Body of pancreas (tissue), 4 donors: ENCODE results near the gene RNFT2. TPM values are rescaled to one million over a fixed set of nuclear protein-coding genes. Genes with fewer than 3 reads are reported as not detected.
A peak's percentile ranks its signal among the peaks of the same experiment; 100 is the strongest.

Source experiments
- ATAC-seq: fragments of 150-250 bp; one replicate; pipeline ENCODE4 v1.9.1; 2016
- DNase-seq, 4 donors: peaks; one replicate each; pipeline ENCODE4 v3.0.0-alpha.2; 2019
- H3K27ac ChIP-seq, 4 donors: fragments of 200-600 bp; sonication (generic); 1 replicate in 3 of 4; 2 replicates in 1 of 4; pipeline versions ENCODE4 v1.5.1 to v1.6.1; 2016 to 2019; ENCODE audit warnings: mild to moderate bottlenecking in 1 of 4, mixed read lengths in 1 of 4, moderate library complexity in 1 of 4
- H3K27me3 ChIP-seq, 2 donors: fragments of 200-600 bp; sonication (generic); one replicate each; pipeline ENCODE4 v1.6.0; 2016; ENCODE audit warnings: mild to moderate bottlenecking in 1 of 2
- H3K36me3 ChIP-seq, 2 donors: fragments of 200-600 bp; sonication (generic); replicated peaks in 1 of 2; 2 replicates each; pipeline ENCODE4 v1.5.1; 2016; ENCODE audit warnings: low read depth in 2 of 2; ENCODE audit not compliant: insufficient read depth in 1 of 2
- H3K4me1 ChIP-seq: fragments of 200-600 bp; sonication (generic); one replicate; pipeline ENCODE4 v1.6.0; 2016
- H3K4me3 ChIP-seq, 2 donors: fragments of 200-600 bp; sonication (generic); 1 replicate in 1 of 2; 2 replicates in 1 of 2; pipeline ENCODE4 v1.5.1; 2016 to 2019
- H3K9me3 ChIP-seq, 3 donors: fragments of 200-600 bp; sonication (generic); 1 replicate in 2 of 3; 2 replicates in 1 of 3; pipeline ENCODE4 v1.5.1; 2016
- POLR2A ChIP-seq, 3 donors: fragments of 450-650 bp; IDR thresholded peaks; one replicate each; pipeline ENCODE4 v1.6.1; 2016; ENCODE audit warnings: antibody characterized with exemption in 3 of 3, mild to moderate bottlenecking in 2 of 3
- WGBS, 2 donors: methylation state at CpG; one replicate each; pipeline ENCODE4 v1.1.5; 2017; 5-methylcytosine and 5-hydroxymethylcytosine counted together
- intact Hi-C: fragments of 100-400 bp; cut with DNase I; formaldehyde crosslinking; loops from one replicate; pipeline ENCODE4 v1.15.1; 2023
- total RNA-seq, 2 donors: library from RNA; depleted of rRNA; stranded (reverse); fragments of >200 nt; gene quantifications; one replicate each; pipeline ENCODE4 v1.1.0, GENCODE V29; 2016
- TF ChIP-seq, protein P1 (sequence below), 7 experiments: fragments of 450-650 bp in 4 of 7; fragments of 200-600 bp in 3 of 7; sonication (generic) in 3 of 7; IDR thresholded peaks; one replicate each; pipeline ENCODE4 v1.5.1; 2016 to 2019; ENCODE audit warnings: antibody characterized with exemption in 7 of 7

The RNFT2 gene
- total RNA-seq, 2 donors from 2014 or later = 1.3 to 1.6 TPM

DNA sequence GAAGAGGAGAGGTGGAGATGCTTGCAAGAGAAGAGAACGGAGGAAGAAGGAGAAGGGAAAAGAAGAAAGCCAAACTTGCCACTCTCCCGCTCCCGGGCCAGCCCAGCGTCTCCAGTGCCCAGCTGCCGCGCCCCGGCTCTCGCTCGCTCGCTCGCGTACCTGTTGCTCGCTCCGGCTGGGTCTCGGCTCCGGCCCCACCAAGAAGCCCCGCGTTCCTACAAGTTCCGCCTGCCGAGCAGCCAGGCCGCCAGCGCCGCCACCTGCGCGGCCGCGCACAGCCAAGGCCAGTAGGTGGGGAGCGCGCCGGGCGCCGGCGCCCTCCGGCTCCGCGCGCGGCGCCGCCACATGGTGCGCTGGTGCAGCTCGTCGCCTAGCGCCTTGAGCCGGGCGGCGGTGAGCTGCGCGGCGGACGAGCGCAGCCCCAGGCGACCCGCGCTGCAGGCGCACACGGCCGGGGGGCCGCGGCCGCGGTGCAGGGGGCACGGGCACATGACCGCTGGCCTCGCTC is 142.8 kb downstream of the RNFT2 start:
- Histone ChIP-seq H3K27me3 (peaks cover 0 to 48% of the 10 kb centered on the region in 2 donors), H3K4me1 (peaks cover 35% of the 10 kb centered on the region), H3K36me3 (no peaks in the 10 kb centered on the region), H3K27ac (no peak overlapping the region), H3K9me3 (no peaks in the 10 kb centered on the region), H3K4me3 (no peak overlapping the region)
- TF ChIP-seq POLR2A (IDR thresholded peaks at IDR 0.05) = no peak
- TF ChIP-seq, protein P1, sequence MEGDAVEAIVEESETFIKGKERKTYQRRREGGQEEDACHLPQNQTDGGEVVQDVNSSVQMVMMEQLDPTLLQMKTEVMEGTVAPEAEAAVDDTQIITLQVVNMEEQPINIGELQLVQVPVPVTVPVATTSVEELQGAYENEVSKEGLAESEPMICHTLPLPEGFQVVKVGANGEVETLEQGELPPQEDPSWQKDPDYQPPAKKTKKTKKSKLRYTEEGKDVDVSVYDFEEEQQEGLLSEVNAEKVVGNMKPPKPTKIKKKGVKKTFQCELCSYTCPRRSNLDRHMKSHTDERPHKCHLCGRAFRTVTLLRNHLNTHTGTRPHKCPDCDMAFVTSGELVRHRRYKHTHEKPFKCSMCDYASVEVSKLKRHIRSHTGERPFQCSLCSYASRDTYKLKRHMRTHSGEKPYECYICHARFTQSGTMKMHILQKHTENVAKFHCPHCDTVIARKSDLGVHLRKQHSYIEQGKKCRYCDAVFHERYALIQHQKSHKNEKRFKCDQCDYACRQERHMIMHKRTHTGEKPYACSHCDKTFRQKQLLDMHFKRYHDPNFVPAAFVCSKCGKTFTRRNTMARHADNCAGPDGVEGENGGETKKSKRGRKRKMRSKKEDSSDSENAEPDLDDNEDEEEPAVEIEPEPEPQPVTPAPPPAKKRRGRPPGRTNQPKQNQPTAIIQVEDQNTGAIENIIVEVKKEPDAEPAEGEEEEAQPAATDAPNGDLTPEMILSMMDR (IDR thresholded peaks at IDR 0.05) = peak in 2 of 7 experiments; percentile 23 to 47
- ATAC-seq = peak; percentile 81
- DNase-seq = peak; percentile 29 to 68 (median 32)
- 0 to 5% methylated on average over 12 to 60 of the region's 65 CpGs for WGBS, 2 donors
- intact Hi-C loops = no loop called here

DNA sequence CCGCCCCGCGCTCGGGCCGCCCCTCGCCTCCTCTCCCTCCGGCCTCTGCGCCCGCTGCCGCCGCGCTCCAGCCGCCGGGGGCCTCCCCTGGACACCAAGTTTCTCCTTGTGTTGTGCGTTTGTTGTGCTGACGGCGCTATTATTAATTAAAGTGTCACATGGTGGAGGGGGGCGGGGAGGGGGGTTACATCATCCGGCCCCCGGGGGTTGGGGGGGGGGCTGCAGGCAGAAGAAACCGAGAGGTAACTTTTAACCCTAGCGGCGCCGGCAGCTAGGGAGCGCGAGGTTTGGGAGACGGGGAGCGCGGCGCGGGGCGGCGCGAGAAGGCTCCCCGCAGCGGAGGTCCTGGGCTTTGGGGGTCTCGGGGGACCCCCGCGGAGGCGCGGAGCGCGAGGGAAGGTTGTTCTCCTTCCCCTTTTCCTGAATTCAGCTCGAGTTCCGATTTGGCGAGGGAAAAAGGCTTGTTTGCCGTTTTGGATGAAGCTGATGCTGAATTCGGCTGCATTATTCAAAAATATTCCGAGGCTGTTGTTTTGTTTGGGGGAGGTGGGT is 143.3 kb downstream of the RNFT2 start, which contains the start of gene HRK:
Gene HRK (minus strand): TSS at position 117 of the 552 bp plus-strand sequence. CDS start 134 bp downstream, outside the sequence.
- Histone ChIP-seq H3K4me3 (no peak within 1 kb of the TSS), H3K27me3 (peaks cover 0 to 43% of the 10 kb centered on the region in 2 donors), H3K4me1 (peaks cover 35% of the 10 kb centered on the region), H3K27ac (no peak within 1 kb of the TSS), H3K9me3 (no peaks in the 10 kb centered on the region), H3K36me3 (no peaks in the 10 kb centered on the region)
- intact Hi-C loops = no loop called here
- WGBS, 2 donors = 0 to 5% methylated on average over 28 to 44 of the region's 49 CpGs
- peak; percentile 49 for ATAC-seq
- TF ChIP-seq POLR2A (IDR thresholded peaks at IDR 0.05) = no peak
- TF ChIP-seq, protein P1 (IDR thresholded peaks at IDR 0.05) = no peak
- peak in 3 of 4 donors; percentile 21 to 47 (median 23) for DNase-seq

- intact Hi-C loops = no loop called here
- 4 to 13% methylated on average over 11 to 28 of the region's 29 CpGs for WGBS, 2 donors
- Histone ChIP-seq H3K36me3 (no peaks in the 10 kb centered on the region), H3K4me3 (no peak overlapping the region), H3K27ac (no peak overlapping the region), H3K27me3 (peaks cover 0 to 37% of the 10 kb centered on the region in 2 donors), H3K9me3 (no peaks in the 10 kb centered on the region), H3K4me1 (peaks cover 35% of the 10 kb centered on the region)
- TF ChIP-seq POLR2A (IDR thresholded peaks at IDR 0.05) = no peak
- TF ChIP-seq, protein P1 (IDR thresholded peaks at IDR 0.05) = no peak
- ATAC-seq (no peak), DNase-seq (no peak)
These were observed 143.9 kb downstream of the RNFT2 start for GRCh38 chr12:116881877-116882507.

GRCh38 chr12:116882742-116883141 is 144.6 kb downstream of the RNFT2 start:
- ATAC-seq = no peak
- WGBS, 2 donors = 28 to 41% methylated on average over 6 of the region's 6 CpGs
- peaks cover 0 to 32% of the 10 kb centered on the region in 2 donors for H3K27me3 ChIP-seq

More at GRCh38 chr12:116882742-116883141, 144.6 kb downstream of the RNFT2 start:
- Histone ChIP-seq H3K36me3 (no peaks in the 10 kb centered on the region), H3K4me1 (peaks cover 35% of the 10 kb centered on the region), H3K9me3 (no peaks in the 10 kb centered on the region), H3K4me3 (no peak overlapping the region), H3K27ac (no peak overlapping the region)
- no peak for DNase-seq
- intact Hi-C loops = no loop called here
- TF ChIP-seq, protein P1 (IDR thresholded peaks at IDR 0.05) = no peak
- no peak for TF ChIP-seq POLR2A (IDR thresholded peaks at IDR 0.05)
